Skeletal muscle tissue (tissue), 4 donors: ENCODE data around the gene ITM2C. TPM values are rescaled to one million over a fixed set of nuclear protein-coding genes. Genes with fewer than 3 reads are reported as not detected.

Source experiments
- H3K27ac ChIP-seq: one replicate; pipeline ENCODE4 v1.7.0; 2013; ENCODE audit warnings: mild to moderate bottlenecking, low read depth, low read length, inconsistent platforms
- H3K27me3 ChIP-seq, 3 donors: one replicate each; pipeline ENCODE4 v1.7.0; 2013; ENCODE audit warnings: low read length in 3 of 3; ENCODE audit not compliant: control insufficient read depth in 3 of 3, insufficient read depth in 3 of 3
- H3K36me3 ChIP-seq, 3 donors: one replicate each; pipeline ENCODE4 v1.7.0; 2013; ENCODE audit warnings: low read length in 3 of 3; ENCODE audit not compliant: control insufficient read depth in 3 of 3, insufficient read depth in 3 of 3
- H3K4me1 ChIP-seq, 3 donors: one replicate each; pipeline ENCODE4 v1.7.0; 2013; ENCODE audit warnings: low read length in 3 of 3, mild to moderate bottlenecking in 3 of 3; ENCODE audit not compliant: control insufficient read depth in 3 of 3, insufficient read depth in 3 of 3
- H3K4me3 ChIP-seq, 3 donors: one replicate each; pipeline ENCODE4 v1.7.0; 2013; ENCODE audit warnings: low read length in 3 of 3
- H3K9ac ChIP-seq, 3 donors: one replicate each; pipeline ENCODE4 v1.7.0; 2013; ENCODE audit warnings: low read length in 3 of 3, mild to moderate bottlenecking in 3 of 3, moderate library complexity in 2 of 3, low read depth in 1 of 3
- H3K9me3 ChIP-seq, 3 donors: one replicate each; pipeline ENCODE4 v1.7.0; 2013; ENCODE audit warnings: low read length in 3 of 3; ENCODE audit not compliant: control insufficient read depth in 3 of 3
- total RNA-seq: library from RNA; depleted of rRNA; stranded (reverse); fragments of >200 nt; gene quantifications from one replicate; pipeline ENCODE4 v1.2.3, GENCODE V29; 2014
- donor health status: Osteomylitis.

ITM2C gene
- total RNA-seq, 1 donor from 2014 or later, result 84.0 TPM

DNA sequence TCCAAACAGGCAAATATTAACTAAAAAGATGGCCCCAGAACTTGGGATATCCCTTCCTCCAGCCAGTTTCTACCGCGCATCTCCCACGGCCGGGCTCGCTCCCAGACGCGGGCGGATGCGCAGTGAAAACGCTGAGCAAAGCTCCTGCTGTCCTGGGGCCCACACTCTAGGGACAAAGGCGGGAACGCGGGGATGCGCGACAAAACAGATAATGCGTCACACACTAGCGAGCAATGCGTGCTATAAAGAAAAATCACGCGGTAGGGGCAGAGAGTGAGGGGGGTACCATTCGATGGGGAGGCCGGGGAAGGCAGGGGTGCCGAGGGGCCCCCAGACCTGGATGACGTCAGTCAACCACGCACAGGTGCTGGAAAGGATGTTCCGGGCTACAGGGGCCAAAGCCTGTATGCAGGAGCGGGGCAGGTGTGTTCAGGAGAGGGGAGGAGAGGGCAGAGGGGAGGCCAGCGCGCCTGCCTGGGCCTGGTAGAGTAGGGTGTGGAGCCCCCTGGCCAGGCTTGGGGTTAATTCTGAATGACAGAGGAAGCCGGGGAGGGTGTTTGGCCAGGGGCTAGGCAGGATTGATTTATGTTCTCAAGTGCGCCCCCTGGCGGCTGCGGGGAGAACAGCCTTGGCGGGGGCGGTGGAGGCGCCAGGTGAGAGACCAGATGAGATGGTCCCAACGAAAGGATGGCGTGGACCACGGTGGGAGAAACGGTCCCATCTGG is 14.9 kb upstream of the ITM2C start:
- Histone ChIP-seq H3K36me3 (no peaks in the 10 kb centered on the region), H3K4me1 (peaks cover 0 to 3% (median 0%) of the 10 kb centered on the region in 3 donors), H3K9me3 (peaks cover 4 to 6% (median 5%) of the 10 kb centered on the region in 3 donors), H3K27me3 (peaks cover 3 to 18% (median 16%) of the 10 kb centered on the region in 3 donors), H3K27ac (no peak overlapping the region), H3K4me3 (no peak overlapping the region), H3K9ac (no peak overlapping the region)

DNA sequence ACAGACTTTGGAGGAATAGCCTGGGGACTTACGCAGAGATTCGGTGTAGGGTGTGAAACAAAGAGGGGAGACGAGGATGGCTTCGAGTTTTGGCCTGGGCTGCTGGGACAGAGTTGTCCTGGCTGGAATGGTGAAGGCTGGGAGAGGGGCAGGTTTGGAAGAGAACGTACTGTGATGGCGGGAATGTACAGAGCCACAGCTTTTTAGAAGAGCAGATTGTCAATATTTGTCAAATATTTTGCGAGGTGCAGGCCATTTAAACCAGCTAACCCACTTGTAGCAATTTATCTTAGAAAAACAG is 14.4 kb upstream of the ITM2C start:
- no peaks in the 10 kb centered on the region for H3K36me3 ChIP-seq
- no peak overlapping the region for H3K27ac ChIP-seq
- peaks cover 0 to 3% (median 0%) of the 10 kb centered on the region in 3 donors for H3K4me1 ChIP-seq
- H3K9ac ChIP-seq, result no peak overlapping the region
- H3K27me3 ChIP-seq, result peaks cover 3 to 16% (median 14%) of the 10 kb centered on the region in 3 donors
- H3K4me3 ChIP-seq, result no peak overlapping the region
- peaks cover under 1 to 5% (median 4%) of the 10 kb centered on the region in 3 donors for H3K9me3 ChIP-seq

DNA sequence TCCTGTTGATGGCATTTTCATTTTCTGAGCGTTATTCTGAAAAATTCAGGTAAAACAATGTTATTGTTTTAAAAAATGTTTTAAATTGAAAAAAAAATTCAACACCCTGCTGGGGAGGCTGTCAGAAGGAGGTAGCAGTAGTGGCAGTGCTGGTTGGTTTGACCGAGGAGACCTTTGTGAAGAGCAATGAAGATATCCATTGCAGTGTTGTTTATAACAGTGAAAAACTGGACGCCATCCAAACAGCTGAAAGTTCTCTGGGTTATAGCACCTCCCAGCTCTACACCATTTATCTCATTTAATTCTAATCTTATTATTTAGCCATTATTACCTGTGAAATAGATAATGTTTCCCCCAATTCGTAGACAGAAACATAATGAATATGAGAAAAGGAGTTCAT is 12.6 kb upstream of the ITM2C start:
- H3K36me3 ChIP-seq, result no peaks in the 10 kb centered on the region
- H3K4me3 ChIP-seq, result no peak overlapping the region
- peaks cover 3 to 28% (median 23%) of the 10 kb centered on the region in 3 donors for H3K27me3 ChIP-seq
- peaks cover 0 to 3% (median 0%) of the 10 kb centered on the region in 3 donors for H3K9me3 ChIP-seq
- H3K4me1 ChIP-seq, result peaks cover 0 to 3% (median 0%) of the 10 kb centered on the region in 3 donors
- no peak overlapping the region for H3K9ac ChIP-seq
- no peak overlapping the region for H3K27ac ChIP-seq

DNA sequence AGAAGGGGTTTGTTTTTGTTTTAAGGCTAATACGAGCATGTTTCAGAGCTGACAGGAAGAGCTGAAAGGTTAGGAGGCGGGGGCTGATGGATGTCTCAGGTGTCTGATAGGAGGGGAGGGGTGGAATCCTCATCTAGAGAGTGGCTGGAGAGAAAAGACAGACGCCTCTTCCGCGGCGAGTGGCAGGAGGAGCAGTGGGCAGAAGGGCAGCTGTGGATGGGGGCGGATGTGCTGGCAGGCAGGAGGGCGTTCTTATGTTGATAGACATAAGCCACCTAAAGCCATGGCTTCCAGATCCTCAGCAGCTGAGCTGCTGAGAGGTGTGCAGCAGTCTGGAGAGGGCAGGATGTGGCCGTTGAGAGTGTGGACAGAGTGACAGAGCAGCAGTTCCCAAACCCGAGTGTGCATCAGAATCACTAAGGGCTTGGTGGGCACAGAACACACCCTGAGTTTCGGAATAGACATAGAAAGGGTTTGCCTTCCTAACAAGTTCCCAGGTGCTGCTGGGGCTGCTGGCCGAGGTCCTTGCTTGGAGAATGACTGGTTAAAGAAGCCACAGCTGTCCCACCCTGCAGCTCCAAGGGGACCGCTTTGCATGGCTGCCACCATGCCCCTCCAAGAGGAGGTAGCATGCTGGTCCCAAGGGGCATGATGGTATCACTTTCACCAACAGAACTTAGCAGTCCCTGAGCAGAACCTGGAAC is 3.0 kb upstream of the ITM2C start:
- Histone ChIP-seq H3K4me3 (no peak overlapping the region), H3K27me3 (peaks cover 22 to 30% (median 27%) of the 10 kb centered on the region in 3 donors)

DNA sequence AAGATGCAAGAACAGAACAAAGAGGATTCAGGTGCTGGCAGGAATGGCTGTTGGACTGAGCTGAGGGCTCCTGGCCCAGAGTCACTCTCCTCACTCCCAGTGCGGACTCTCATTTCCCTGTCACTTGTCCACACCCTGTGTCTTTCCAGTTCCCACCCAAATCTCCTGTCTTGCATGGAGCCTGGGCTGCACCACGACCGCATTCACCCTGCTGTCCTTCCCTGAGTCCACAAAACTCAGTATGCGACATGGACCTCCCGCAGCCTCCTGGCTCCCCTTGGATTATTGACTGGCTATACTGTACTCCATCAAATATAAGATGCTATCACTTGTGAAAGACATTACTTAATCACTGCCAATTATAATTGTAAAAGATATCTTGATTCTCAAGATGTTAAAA is 2.5 kb upstream of the ITM2C start:
- no peak overlapping the region for H3K9ac ChIP-seq
- no peaks in the 10 kb centered on the region for H3K9me3 ChIP-seq
- H3K36me3 ChIP-seq, result no peaks in the 10 kb centered on the region
- peaks cover 18 to 30% (median 27%) of the 10 kb centered on the region in 3 donors for H3K27me3 ChIP-seq
- no peak overlapping the region for H3K4me3 ChIP-seq
- no peak overlapping the region for H3K27ac ChIP-seq
- peaks cover 5 to 9% (median 9%) of the 10 kb centered on the region in 3 donors for H3K4me1 ChIP-seq

More for the DNA sequence above, 3.0 kb upstream of the ITM2C start:
- Histone ChIP-seq H3K9me3 (no peaks in the 10 kb centered on the region), H3K36me3 (no peaks in the 10 kb centered on the region), H3K4me1 (peaks cover 5 to 9% (median 7%) of the 10 kb centered on the region in 3 donors), H3K27ac (no peak overlapping the region), H3K9ac (no peak overlapping the region)

DNA sequence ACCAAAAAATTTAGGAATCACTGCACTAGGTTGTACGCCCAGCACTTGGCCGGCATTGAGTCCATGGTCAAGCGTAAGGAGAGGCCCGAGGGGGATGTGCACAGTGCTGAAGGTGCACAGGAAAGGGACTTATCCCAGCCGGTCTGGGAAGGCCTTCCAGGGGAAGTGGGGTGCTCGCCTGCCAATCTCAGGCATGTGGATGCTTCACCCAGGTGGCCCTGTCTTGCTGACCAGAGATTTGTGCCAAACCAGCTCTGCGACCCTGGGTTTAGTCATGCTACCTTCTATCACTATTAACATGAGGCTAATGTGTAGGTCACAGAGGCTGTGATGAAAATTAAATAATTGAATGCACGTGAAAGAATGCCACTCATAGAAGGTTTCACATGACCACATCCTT is 1.7 kb upstream of the ITM2C start:
- no peak overlapping the region for H3K4me3 ChIP-seq
- H3K9me3 ChIP-seq, result no peaks in the 10 kb centered on the region
- no peaks in the 10 kb centered on the region for H3K36me3 ChIP-seq
- H3K27ac ChIP-seq, result no peak overlapping the region
- H3K27me3 ChIP-seq, result peaks cover 17 to 27% (median 26%) of the 10 kb centered on the region in 3 donors
- peaks cover 5 to 9% (median 9%) of the 10 kb centered on the region in 3 donors for H3K4me1 ChIP-seq
- H3K9ac ChIP-seq, result no peak overlapping the region

DNA sequence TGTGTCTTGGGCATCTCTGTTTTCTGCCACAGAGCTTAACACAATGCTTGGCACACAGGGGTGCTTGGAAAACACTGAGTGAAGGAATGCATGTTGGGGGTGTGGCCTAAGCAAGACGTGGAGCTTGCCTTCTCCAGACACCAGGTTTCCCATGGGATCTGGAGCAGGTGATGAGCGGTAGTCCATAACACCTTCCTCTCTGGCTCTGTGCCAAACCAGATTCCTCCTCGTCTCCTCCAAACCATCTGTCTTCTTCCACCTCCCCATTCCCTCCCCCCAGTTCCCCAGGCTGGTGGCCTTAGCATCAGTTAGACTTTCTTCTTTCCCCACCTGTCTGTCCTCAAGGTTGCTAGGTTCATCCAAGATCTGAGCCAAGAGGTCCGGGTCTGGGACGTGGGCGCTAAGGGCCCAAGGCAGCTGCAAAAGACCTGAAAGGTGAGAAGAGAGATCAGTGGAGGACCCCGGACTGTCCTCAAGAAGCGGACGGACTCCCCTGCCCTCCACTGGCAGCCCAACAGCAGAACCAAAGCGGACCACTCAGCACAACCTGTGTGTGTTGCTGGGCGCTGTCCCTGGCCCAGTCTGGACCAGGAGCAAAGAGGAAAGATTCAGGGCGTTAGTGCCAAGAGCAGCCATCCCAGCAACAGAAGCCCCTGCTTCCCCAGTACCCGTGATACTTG is 1.2 kb upstream of the ITM2C start:
- Histone ChIP-seq H3K4me3 (no peak overlapping the region), H3K27me3 (peaks cover 17 to 27% (median 26%) of the 10 kb centered on the region in 3 donors), H3K4me1 (peaks cover 5 to 14% (median 11%) of the 10 kb centered on the region in 3 donors)

DNA sequence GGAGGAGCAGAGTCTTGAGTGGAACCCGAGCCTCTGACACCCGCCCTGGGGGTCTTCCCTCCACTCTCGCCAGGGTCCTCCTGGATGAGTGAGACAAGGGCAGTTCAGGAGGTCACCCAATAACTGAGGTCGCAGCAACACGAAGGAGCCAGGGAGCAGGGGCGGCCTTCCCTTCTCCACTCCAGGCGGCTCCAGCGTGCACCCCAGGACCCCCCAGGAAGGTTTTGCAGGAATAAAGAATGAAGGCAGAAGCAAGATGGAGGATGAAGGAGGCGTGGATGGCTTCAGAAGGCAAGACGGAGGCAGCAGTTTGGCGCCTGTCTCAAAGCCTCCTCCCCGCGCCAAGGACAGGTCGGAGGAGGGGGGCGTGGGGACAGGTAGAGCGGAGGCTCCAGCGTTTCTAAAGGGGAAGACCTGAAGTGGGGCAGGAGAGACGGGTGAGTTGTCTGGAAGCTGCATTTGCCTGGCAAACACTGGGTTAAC is 579 bp upstream of the ITM2C start:
- Histone ChIP-seq H3K9ac (peak overlapping the region in 2 of 3 donors; percentile 40), H3K27ac (no peak overlapping the region), H3K27me3 (peaks cover 17 to 27% (median 26%) of the 10 kb centered on the region in 3 donors), H3K36me3 (no peaks in the 10 kb centered on the region), H3K4me3 (peak overlapping the region; percentile 68 to 75 (median 69)), H3K9me3 (no peaks in the 10 kb centered on the region), H3K4me1 (peaks cover 5 to 16% (median 15%) of the 10 kb centered on the region in 3 donors)

More for the DNA sequence above, 1.2 kb upstream of the ITM2C start:
- Histone ChIP-seq H3K9ac (no peak overlapping the region), H3K9me3 (no peaks in the 10 kb centered on the region), H3K36me3 (no peaks in the 10 kb centered on the region), H3K27ac (no peak overlapping the region)

DNA sequence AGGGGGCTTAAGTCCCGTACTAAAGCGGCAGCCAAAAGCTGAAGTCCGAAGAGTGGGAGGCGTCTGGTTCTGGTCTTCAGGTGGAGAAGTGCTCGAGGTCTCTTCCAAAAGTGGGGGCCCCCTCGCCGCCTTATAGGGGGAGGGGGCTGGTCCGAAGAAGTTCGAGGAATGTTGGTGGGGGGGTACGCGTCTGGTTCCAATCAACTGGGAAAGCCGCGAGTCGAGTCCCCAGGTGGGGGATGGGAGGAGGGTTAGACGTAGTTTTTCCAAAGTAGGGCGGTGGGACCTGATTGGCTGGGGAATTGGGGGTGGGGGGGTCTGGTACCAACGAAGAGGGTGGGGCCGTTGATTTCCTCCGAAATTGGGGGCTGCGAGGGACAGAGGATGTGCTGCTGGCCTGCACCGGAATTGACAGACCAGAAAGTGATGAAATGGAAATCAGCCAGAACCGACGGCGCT is 594 bp downstream of the ITM2C start:
- Histone ChIP-seq H3K9me3 (no peaks in the 10 kb centered on the region), H3K4me1 (peaks cover 9 to 22% (median 19%) of the 10 kb centered on the region in 3 donors), H3K4me3 (peak overlapping the region; percentile 59 to 75 (median 69)), H3K27ac (no peak overlapping the region), H3K27me3 (peaks cover 17 to 27% (median 26%) of the 10 kb centered on the region in 3 donors), H3K9ac (peak overlapping the region; percentile 57 to 77 (median 59)), H3K36me3 (no peaks in the 10 kb centered on the region)
